Renal pelvis (tissue), 4 donors: ENCODE data around the gene PRKAG2. TPM values are rescaled to one million over a fixed set of nuclear protein-coding genes. Genes with fewer than 3 reads are reported as not detected.

Experiments used
- DNase-seq: peaks from one replicate; pipeline ENCODE4 v3.0.0-alpha.2; 2013
- polyA plus RNA-seq, 3 donors: library from polyadenylated mRNA; unstranded; fragments of 120-200 nt; gene quantifications; one replicate each; pipeline ENCODE4 v1.2.1, GENCODE V29; 2013; ENCODE audit not compliant: insufficient read length in 3 of 3

The PRKAG2 gene
- polyA plus RNA-seq, 3 donors, result 26.3 to 40.0 (median 39.7) TPM

GRCh38 chr7:151868396-151869108 is 8.4 kb downstream of the PRKAG2 start:
- no peak for DNase-seq

DNA sequence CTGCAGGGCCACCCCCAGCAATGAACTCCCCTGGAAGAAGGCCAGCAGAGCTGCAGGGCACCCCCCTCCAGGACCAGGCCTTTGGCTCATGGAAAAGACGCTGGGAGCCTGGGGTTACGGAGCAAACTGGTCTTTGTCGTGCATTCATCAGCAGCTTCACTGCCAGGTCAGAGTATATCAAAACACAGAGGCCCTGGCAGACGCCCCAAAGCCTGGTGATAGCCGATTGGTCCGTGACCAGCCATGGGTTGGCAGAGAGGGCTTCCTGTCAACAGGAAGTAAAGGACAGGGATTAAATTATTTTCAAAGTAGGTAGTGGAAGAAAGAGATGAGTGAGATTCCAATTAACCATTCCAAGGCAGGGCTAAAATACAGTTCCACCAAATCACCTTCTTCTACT is 9.0 kb downstream of the PRKAG2 start:
- no peak for DNase-seq

DNA sequence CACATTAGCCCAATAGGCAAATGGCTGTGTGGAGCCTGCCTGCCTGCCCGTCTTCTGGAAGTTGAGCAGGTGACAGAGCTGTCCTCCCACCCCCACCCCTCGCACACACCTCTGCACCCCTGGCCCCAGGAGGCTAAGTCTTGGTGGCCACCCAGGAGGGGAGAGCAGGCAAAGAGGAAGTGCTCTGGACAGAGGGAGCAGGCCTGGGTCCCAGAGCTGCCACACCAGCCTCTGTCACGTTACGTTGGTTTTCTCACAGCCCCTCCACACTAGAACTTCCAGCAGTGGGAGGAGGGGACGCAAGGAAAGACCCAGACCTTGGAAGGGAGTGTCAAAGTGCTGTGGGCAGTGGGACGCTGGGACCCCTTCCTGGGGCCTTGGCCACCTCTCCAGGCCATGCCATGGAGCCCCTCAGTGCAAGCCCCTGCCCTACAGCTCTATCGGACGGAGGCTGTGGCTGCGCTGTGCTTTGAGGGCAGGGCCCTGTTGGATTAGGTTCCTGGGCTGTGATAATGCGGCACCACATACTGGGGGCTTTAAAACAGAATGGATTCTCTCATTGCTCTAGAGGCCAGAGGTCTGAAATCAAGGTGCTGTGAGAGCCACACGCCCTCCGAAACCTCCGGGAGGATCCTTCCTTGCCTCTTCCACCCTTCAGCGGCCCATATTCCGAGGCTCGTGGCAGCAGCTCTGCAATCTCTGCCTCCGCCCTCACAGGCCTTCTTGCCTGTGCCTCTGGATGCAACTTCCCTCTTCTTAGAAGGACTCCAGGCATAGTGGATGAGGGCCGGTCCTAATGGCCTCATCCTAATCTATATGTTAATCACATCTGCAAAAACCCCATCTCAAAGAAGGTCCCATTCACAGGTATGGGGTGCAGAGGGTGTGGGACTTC is 9.9 kb downstream of the PRKAG2 start:
- DNase-seq, result no peak

- no peak for DNase-seq
Measured at GRCh38 chr7:151866028-151866427, 10.9 kb downstream of the PRKAG2 start.

DNA sequence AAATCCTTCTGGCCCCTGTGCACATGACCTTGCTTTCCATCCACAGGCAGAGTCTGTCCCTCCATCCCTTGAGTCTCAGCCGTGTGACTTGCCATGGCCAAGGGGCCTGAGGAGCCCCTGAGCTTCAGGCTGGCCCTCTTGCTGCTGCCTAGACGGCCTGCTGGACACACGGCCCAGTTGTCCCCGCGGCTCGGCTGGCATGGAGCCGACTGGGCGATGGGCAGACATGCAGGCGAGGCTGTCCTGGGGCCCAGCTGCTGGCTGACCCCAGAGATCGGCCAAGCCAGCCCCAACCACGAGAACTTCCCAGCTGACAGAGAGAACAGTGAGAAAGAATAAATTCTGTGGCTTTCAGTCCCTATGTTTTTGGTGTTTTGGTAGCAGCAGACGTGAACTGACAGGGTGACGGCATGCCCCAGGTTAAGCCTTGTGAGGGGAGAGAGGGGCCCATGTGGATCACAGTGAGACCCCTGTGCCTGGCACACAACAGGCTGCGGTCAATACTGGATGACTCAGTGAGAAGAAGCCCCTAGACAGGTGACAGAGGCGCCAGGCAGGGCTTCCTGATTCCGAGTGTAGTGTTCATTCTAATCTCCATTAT is 11.7 kb downstream of the PRKAG2 start:
- DNase-seq, result no peak

GRCh38 chr7:151864561-151864960 is 12.4 kb downstream of the PRKAG2 start:
- DNase-seq, result no peak

- DNase-seq, result no peak
Measured at GRCh38 chr7:151864081-151864480, 12.8 kb downstream of the PRKAG2 start.

DNA sequence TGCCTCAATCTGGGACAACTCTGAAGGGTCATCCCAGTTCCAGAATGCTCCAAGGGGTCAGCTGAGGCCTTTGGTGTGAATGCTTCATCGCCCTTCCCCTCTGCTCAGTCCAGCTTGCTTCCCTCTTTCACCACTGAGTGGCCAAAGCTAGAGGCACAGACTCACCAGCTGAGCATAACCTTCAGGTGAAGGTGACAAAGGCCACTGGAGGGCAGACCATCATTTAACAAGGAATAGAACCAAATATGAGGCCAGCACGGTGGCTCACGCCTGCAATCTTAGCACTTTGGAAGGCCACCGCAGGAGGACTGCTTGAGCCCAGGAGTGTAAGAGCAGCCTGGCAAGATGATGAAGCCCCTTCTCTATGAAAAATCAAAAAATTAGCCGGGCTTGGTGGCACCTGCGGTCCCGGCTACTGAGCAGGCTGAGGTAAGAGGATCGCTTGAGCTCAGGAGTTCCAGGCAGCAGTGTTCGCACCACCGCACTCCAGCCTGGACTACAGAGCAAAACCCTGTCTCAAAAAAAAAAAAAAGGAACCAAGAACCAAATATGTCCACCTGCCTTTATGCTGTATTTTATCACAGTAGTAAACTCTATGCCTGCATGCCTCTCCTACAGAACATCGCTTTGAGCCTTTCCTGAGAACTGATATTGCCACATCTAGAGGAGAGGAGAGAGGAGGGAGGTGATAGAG is 13.4 kb downstream of the PRKAG2 start:
- DNase-seq, result no peak

GRCh38 chr7:151862606-151863381 is 14.1 kb downstream of the PRKAG2 start:
- DNase-seq, result no peak

DNA sequence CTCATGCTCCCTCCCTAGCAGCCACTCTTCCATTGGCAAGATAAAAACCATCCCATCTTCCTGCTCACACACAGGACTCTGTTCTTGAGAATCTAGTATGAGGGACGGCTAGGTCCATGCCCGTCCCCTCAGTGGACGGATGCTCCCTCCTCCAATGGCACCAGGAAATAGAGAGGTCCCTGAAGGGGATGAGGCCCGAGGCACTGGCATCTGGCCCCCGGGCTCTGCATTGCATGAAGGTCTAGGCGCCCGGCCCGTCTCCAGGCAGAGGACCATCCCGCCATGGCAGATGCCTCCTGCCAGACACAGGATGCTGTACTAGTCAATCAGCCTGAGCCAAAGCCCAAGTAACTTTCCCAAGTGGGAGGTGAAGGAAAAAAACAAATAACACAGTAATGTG is 15.0 kb downstream of the PRKAG2 start:
- no peak for DNase-seq

DNA sequence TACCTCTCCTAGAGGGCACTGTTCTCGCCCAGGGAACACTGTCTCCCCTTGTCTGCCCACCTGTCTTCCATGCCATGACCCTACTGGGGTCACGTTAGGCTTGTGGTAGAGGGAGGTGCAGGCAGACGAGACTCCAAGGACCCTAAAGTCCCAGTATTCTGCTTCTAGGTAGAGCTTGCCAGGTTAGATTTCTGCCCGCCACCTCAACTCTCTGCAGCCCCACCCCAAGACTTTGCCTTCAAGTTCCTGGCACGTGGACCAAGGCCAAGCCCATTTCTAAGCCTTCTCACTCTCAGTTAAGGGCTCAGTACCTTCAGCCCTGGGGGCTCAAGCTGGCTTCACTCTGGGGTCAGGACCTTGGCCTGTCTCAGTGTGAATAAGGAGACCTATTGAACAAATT is 16.1 kb downstream of the PRKAG2 start:
- no peak for DNase-seq

DNA sequence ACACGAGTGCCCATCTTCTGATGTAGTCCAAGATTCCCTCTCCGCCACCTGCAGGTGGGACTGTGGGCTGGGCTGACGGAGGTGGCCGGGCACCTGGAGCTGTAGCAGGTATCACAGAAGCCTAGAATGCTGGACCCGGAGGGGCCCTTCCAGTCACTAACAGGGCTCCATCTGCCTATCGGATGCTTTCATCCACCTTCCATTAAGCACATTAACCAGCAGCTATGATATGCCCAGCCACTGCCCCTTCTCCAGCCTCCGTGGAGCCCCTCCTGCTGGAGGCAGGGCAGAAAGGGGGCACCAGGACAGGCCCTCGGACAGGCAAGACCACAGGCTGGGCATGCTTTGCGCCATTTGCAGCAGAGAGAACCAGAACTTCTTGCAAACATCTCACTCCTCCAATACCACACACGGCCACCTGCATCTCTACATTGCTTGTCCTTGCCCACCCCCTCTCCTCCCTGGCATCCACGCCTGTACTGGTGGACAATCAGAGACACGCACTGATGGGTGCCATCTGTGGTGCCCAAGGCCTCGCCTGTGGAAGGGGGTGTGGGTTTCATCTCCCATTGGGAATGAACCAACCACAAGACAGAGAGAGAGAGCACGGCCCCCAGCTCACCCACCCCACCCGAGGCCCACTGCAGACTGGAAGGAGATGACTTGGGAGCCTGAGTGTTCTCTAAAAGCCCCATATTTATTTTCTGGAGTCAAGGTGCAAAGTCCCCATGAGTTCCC is 16.8 kb downstream of the PRKAG2 start:
- no peak for DNase-seq

GRCh38 chr7:151859111-151859947 is 17.6 kb downstream of the PRKAG2 start:
- DNase-seq, result no peak

- DNase-seq, result no peak
Measured at GRCh38 chr7:151858456-151858855, 18.5 kb downstream of the PRKAG2 start.

GRCh38 chr7:151857866-151858450 is 19.0 kb downstream of the PRKAG2 start:
- DNase-seq, result no peak

GRCh38 chr7:151857412-151857811 is 19.5 kb downstream of the PRKAG2 start:
- no peak for DNase-seq

DNA sequence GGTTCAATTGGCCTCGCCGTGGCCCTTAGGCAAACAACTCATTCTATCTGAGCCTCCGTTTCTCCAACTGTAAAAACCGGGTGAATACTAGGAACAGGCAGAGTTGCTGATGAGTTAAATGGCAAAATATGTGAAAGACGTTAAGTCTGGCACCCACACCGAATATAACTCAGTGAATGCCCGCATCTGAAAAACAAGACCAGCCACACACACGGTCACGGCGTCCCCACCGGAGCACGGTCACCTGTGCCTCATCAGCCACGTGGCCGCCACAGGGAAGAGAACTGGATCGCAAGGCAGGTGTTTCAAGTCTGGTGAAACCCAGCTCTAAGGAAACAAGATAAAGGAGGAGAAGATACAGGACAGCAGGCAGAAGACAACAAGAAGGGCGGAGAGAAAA is 20.4 kb downstream of the PRKAG2 start:
- DNase-seq, result no peak

DNA sequence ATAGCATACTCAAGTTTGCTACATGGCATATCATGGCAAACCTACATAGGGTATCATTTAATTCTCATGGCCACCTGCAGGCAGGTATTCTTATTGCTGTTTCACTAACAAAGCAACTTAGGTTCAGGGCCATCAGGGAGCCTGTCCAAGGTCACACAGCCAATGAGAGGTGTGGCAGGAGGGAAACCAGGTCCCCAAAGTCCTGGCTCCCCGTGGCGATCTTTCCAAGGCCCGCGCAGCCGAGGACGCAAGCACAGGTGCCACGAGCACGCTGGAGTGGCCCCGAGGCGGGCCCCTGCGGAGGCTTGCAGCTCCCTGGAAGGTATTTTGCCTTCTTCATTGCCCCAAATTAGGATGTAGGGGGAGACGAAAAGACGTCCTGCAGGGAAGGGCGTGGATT is 20.8 kb downstream of the PRKAG2 start:
- no peak for DNase-seq

DNA sequence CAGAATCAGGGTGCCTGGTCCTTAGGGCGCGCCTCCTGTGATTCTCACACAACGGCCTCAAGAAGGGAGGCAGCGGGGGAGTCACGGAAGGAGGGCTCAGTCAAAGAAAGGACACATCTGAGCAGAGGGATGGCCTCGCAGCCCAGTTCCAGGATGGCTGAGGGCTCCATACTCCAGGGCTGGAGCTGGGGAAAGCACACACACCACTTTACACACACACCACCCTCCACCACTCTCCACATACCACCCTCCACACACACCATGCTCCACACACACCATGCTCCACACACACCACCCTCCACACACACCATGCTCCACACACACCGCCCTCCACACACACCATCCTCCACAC is 22.2 kb downstream of the PRKAG2 start:
- no peak for DNase-seq
